ENCODE data around the gene UMODL1. TPM values are rescaled to one million over a fixed set of nuclear protein-coding genes. Genes with fewer than 3 reads are reported as not detected.

The UMODL1 gene
- total and polyA plus RNA-seq, 2 donors: 1.4 to 1.7 TPM

DNA sequence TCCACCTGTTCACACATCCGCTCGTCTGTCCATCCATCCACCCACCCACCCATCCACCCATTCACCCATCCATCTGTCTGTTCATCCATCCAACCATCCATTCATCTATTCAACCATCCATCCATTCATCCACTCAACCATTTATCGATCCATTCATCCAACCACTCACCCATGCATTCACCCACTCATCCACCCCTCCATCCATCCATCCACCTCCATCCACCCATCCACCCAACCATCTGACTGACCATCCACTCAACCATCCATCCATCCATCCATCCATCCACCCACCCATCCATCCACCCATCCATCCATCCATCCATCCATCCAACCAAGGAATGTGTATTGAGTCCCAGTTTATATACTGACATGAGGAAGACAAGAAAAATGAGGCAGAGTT lies 73.1 kb downstream of the UMODL1 start:
- H3K9me3 ChIP-seq (ENCODE audit: control insufficient read depth in 2 of 2, insufficient read depth in 1 of 2, low read length in 1 of 2): peaks cover 0 to 9% of the 10 kb centered on the region in 2 donors
- no peak overlapping the region for H3K4me3 ChIP-seq (ENCODE audit: low read length in 2 of 2)
- 94% methylated on average over 3 of the region's 3 CpGs for WGBS

DNA sequence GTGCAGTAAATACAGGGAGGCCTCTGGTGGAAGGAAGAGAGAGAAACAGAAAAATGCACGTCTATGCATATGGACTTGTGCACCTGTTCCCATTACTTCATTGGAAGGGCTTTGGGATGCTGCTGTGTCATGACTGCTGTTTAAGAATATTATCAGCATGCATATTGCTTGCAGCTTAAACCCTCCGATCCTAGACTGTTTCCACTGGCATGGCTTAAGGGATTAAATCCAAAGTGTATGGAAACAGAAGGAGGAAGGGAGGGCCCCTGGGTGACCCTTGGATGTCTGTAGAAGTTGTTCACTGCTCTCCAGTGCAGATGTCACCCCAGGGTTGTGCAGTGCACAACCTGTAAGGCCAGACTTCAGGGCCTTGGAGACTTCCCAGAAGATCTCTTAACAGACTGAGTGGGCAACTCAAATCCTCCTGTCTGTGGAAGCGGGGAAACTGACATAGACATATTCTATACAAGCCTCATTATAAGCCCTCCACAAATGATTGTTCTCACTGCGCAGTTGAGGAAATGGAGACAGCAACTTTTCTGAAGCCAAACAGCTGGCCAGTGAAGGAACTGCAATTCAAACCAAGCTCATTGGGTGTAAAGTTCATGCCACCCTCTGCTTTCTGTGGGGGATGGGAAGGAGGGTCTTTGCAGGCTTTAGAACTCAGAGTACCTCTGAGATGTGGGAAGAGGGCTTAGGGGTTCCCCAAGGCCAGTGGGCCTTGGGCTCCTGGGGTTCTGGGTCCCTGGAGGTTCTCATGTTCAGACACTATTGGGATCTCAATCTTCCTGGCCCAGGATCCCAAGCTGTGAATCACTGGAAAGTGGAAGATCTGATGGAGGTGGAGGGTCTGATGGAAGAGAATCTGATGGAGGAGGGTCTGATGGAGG lies 73.8 kb downstream of the UMODL1 start:
- 68% methylated on average over 4 of the region's 4 CpGs for WGBS
- Histone ChIP-seq H3K9me3 (ENCODE audit: control insufficient read depth in 2 of 2, insufficient read depth in 1 of 2, low read length in 1 of 2) (peaks cover 0 to 12% of the 10 kb centered on the region in 2 donors), H3K4me3 (ENCODE audit: low read length in 2 of 2) (no peak overlapping the region), H3K27ac (ENCODE audit: low read depth in 1 of 2, low read length in 1 of 2) (peak overlapping the region in 1 of 2 donors; percentile 23), H3K27me3 (ENCODE audit: control insufficient read depth in 2 of 2, insufficient read depth in 1 of 2, low read length in 1 of 2) (no peaks in the 10 kb centered on the region), H3K36me3 (ENCODE audit: control insufficient read depth in 2 of 2, insufficient read depth in 2 of 2, low read length in 1 of 2) (peaks cover 0 to 2% of the 10 kb centered on the region in 2 donors), H3K4me1 (ENCODE audit: control insufficient read depth in 2 of 2, insufficient read depth in 2 of 2, low read length in 2 of 2) (peaks cover 17 to 73% of the 10 kb centered on the region in 2 donors)
- DNase-seq (ENCODE audit: low read depth in 6 of 9, low spot score in 9 of 9): no peak

More for the DNA sequence above, 73.1 kb downstream of the UMODL1 start:
- no peak for DNase-seq (ENCODE audit: low read depth in 6 of 9, low spot score in 9 of 9)
- Histone ChIP-seq H3K27me3 (ENCODE audit: control insufficient read depth in 2 of 2, insufficient read depth in 1 of 2, low read length in 1 of 2) (no peaks in the 10 kb centered on the region), H3K36me3 (ENCODE audit: control insufficient read depth in 2 of 2, insufficient read depth in 2 of 2, low read length in 1 of 2) (peaks cover 0 to 2% of the 10 kb centered on the region in 2 donors), H3K4me1 (ENCODE audit: control insufficient read depth in 2 of 2, insufficient read depth in 2 of 2, low read length in 2 of 2) (peaks cover 14 to 73% of the 10 kb centered on the region in 2 donors), H3K27ac (ENCODE audit: low read depth in 1 of 2, low read length in 1 of 2) (no peak overlapping the region)

DNA sequence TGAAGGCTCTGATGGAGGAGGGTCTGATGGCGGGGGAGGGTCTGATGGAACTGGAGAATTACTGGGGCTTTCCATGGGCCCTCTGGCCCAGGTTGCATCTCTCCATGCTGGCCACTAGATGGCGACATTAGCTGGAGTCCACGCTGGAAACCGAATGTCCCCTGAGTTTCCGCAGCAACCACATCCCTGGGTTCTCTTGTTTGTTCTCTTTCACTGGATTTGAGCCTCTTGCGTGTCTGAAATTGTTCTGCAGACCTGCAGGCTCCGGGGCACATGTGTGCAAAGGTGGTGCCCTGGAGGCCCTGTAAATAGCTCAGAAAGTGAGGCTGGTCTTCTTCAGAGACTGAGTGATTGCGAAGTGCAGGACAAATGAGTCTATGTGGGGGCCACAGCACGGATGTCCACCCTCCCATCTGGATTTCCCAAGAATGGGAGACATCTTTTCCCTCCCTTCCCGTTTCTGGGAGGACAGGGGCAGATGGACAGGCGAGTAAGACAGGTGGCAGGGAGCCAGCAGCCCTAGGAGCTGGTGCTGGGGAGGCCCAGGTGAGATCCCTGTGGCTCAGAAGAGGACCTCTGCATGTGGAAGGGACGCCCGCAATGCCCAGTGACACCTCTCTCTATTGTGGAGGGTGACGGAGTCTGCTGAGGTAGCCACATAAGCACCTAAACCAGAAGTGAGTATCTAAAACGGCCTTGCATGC lies 74.6 kb downstream of the UMODL1 start:
- Histone ChIP-seq H3K36me3 (ENCODE audit: control insufficient read depth in 2 of 2, insufficient read depth in 2 of 2, low read length in 1 of 2) (peaks cover 0 to 2% of the 10 kb centered on the region in 2 donors), H3K27me3 (ENCODE audit: control insufficient read depth in 2 of 2, insufficient read depth in 1 of 2, low read length in 1 of 2) (no peaks in the 10 kb centered on the region), H3K9me3 (ENCODE audit: control insufficient read depth in 2 of 2, insufficient read depth in 1 of 2, low read length in 1 of 2) (peaks cover 0 to 11% of the 10 kb centered on the region in 2 donors), H3K4me1 (ENCODE audit: control insufficient read depth in 2 of 2, insufficient read depth in 2 of 2, low read length in 2 of 2) (peaks cover 21 to 73% of the 10 kb centered on the region in 2 donors), H3K27ac (ENCODE audit: low read depth in 1 of 2, low read length in 1 of 2) (no peak overlapping the region), H3K4me3 (ENCODE audit: low read length in 2 of 2) (no peak overlapping the region)
- 45% methylated on average over 15 of the region's 15 CpGs for WGBS
- peak in 6 of 9 donors; percentile 55 to 84 (median 72) for DNase-seq (ENCODE audit: low read depth in 6 of 9, low spot score in 9 of 9)

DNA sequence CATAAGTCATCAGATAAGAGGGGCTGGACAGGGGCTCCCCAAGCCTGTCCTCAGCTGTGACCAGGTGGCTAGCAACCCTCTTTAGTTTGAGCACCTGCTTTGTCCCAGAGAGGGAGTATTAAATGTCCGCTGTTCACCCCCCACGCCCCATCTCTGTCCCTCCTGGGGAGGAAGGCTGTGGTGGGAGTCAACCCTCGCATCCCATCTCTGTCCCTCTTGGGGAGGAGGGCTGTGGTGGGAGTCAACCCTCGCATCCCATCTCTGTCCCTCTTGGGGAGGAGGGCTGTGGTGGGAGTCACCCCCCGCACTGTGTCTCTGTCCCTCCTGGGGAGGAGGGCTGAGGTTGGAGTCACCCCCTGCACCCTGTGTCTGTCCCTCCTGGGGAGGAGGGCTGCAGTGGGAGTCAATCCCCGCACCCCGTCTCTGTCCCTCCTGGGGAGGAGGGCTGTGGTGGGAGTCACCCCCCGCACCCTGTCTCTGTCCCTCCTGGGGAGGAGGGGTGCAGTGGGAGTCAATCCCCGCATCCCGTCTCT lies 75.2 kb downstream of the UMODL1 start:
- DNase-seq (ENCODE audit: low read depth in 6 of 9, low spot score in 9 of 9): no peak
- H3K36me3 ChIP-seq (ENCODE audit: control insufficient read depth in 2 of 2, insufficient read depth in 2 of 2, low read length in 1 of 2): peaks cover 0 to 2% of the 10 kb centered on the region in 2 donors
- peaks cover 19 to 73% of the 10 kb centered on the region in 2 donors for H3K4me1 ChIP-seq (ENCODE audit: control insufficient read depth in 2 of 2, insufficient read depth in 2 of 2, low read length in 2 of 2)
- no peaks in the 10 kb centered on the region for H3K27me3 ChIP-seq (ENCODE audit: control insufficient read depth in 2 of 2, insufficient read depth in 1 of 2, low read length in 1 of 2)
- H3K9me3 ChIP-seq (ENCODE audit: control insufficient read depth in 2 of 2, insufficient read depth in 1 of 2, low read length in 1 of 2): peaks cover 0 to 12% of the 10 kb centered on the region in 2 donors
- no peak overlapping the region for H3K4me3 ChIP-seq (ENCODE audit: low read length in 2 of 2)
- 95% methylated on average over 10 of the region's 10 CpGs for WGBS
- H3K27ac ChIP-seq (ENCODE audit: low read depth in 1 of 2, low read length in 1 of 2): no peak overlapping the region

DNA sequence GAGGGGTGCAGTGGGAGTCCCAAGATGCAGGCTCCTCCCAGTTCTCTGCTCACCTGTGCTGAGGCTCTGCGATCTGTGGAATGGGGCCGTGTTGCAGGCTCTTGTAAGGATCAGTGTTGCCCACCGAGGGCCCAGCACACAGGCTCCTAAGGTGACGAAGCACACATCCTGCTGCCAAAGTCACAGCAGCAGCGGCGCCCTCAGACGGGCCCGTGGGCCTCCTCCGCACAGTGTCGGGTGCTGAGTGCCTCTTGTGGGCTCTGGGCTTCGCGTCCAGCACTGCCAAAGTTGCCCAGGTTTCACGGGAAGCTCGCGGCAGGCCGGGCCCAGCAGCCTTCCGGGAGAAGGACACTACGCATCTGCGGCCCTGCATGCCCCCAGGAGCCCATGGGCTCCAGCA lies 75.7 kb downstream of the UMODL1 start:
- H3K4me1 ChIP-seq (ENCODE audit: control insufficient read depth in 2 of 2, insufficient read depth in 2 of 2, low read length in 2 of 2): peaks cover 19 to 71% of the 10 kb centered on the region in 2 donors
- peaks cover 0 to 2% of the 10 kb centered on the region in 2 donors for H3K36me3 ChIP-seq (ENCODE audit: control insufficient read depth in 2 of 2, insufficient read depth in 2 of 2, low read length in 1 of 2)
- H3K4me3 ChIP-seq (ENCODE audit: low read length in 2 of 2): no peak overlapping the region
- no peak for DNase-seq (ENCODE audit: low read depth in 6 of 9, low spot score in 9 of 9)
- no peak overlapping the region for H3K27ac ChIP-seq (ENCODE audit: low read depth in 1 of 2, low read length in 1 of 2)
- H3K9me3 ChIP-seq (ENCODE audit: control insufficient read depth in 2 of 2, insufficient read depth in 1 of 2, low read length in 1 of 2): peaks cover 0 to 12% of the 10 kb centered on the region in 2 donors
- 93% methylated on average over 19 of the region's 19 CpGs for WGBS
- no peaks in the 10 kb centered on the region for H3K27me3 ChIP-seq (ENCODE audit: control insufficient read depth in 2 of 2, insufficient read depth in 1 of 2, low read length in 1 of 2)

DNA sequence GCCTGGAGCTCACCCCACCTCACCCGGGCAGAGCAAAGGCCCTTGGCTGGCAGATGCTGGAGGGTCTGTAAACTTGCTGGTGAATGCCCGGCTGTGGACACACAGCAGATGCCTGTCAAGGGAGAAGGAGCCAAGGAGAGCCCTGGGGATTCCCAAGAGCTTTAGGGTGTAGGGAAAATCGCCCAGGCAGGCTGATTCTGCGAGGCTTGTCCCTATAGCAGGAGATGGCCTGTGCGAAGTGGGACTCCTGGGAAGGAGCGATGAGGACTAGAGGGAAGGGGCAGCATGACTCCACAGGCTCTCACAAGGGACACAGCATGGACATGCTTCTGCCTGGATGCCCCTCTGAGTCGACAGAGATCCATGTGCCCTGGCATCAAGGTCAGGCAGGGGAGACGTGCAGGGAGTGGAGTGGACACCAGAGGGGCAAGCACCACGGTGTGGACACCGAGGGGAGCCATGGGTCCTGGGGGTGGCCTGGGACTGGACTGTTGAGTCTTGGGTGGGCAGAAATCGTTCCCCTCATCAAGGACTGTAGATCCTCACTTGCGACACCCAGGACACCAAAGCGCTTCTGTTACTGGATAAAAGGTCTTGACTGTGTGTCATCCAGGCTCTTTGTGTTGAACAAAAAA lies 76.4 kb downstream of the UMODL1 start:
- no peak overlapping the region for H3K27ac ChIP-seq (ENCODE audit: low read depth in 1 of 2, low read length in 1 of 2)
- H3K36me3 ChIP-seq (ENCODE audit: control insufficient read depth in 2 of 2, insufficient read depth in 2 of 2, low read length in 1 of 2): no peaks in the 10 kb centered on the region
- DNase-seq (ENCODE audit: low read depth in 6 of 9, low spot score in 9 of 9): no peak
- peaks cover 19 to 72% of the 10 kb centered on the region in 2 donors for H3K4me1 ChIP-seq (ENCODE audit: control insufficient read depth in 2 of 2, insufficient read depth in 2 of 2, low read length in 2 of 2)
- WGBS: 89% methylated on average over 13 of the region's 13 CpGs
- peaks cover 0 to 12% of the 10 kb centered on the region in 2 donors for H3K9me3 ChIP-seq (ENCODE audit: control insufficient read depth in 2 of 2, insufficient read depth in 1 of 2, low read length in 1 of 2)
- H3K4me3 ChIP-seq (ENCODE audit: low read length in 2 of 2): no peak overlapping the region
- no peaks in the 10 kb centered on the region for H3K27me3 ChIP-seq (ENCODE audit: control insufficient read depth in 2 of 2, insufficient read depth in 1 of 2, low read length in 1 of 2)

DNA sequence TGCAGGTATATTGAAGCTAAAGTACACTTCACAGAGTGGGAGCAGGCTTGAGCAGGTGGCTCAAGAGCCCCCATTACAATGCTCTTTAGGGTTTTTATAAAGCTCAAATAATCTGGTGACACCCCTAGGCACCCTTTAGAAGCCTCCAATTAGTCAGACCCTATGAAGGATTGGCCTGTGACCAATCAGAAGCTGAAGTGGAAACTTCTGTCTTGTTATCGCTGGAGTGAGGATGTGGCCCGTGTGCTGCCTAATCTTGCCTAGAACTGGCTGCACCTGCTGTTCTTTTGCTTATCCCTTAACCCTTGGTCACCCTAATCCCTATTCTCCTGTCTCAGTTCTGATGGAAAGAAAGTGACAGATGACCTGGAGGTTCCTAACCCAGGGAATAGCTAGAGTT lies 77.0 kb downstream of the UMODL1 start:
- Histone ChIP-seq H3K36me3 (ENCODE audit: control insufficient read depth in 2 of 2, insufficient read depth in 2 of 2, low read length in 1 of 2) (no peaks in the 10 kb centered on the region), H3K27ac (ENCODE audit: low read depth in 1 of 2, low read length in 1 of 2) (no peak overlapping the region), H3K27me3 (ENCODE audit: control insufficient read depth in 2 of 2, insufficient read depth in 1 of 2, low read length in 1 of 2) (no peaks in the 10 kb centered on the region), H3K9me3 (ENCODE audit: control insufficient read depth in 2 of 2, insufficient read depth in 1 of 2, low read length in 1 of 2) (peaks cover 0 to 12% of the 10 kb centered on the region in 2 donors), H3K4me1 (ENCODE audit: control insufficient read depth in 2 of 2, insufficient read depth in 2 of 2, low read length in 2 of 2) (peaks cover 19 to 77% of the 10 kb centered on the region in 2 donors), H3K4me3 (ENCODE audit: low read length in 2 of 2) (no peak overlapping the region)
- DNase-seq (ENCODE audit: low read depth in 6 of 9, low spot score in 9 of 9): peak in 1 of 9 donors; percentile 54
- WGBS: 37% methylated on average over 2 of the region's 2 CpGs

DNA sequence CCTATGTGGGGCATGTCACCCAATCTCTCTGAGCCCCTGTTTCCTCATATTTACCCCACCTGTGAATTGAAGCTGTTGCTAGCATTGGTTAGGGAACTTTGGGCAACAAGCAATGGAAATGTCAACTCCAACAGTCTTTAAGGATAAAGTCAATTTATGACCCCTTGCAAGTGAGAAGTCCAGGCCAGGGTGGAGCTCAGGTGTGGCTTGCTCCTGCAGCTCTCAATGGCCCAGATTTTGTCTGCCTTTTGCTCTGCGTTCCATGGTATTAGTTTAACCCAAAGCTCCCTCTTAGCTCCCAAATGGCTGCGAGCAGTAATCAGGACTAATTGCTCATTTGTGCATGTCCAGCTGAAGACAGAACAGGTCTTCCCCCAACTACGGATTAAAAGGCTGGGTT lies 77.5 kb downstream of the UMODL1 start:
- H3K36me3 ChIP-seq (ENCODE audit: control insufficient read depth in 2 of 2, insufficient read depth in 2 of 2, low read length in 1 of 2): no peaks in the 10 kb centered on the region
- H3K9me3 ChIP-seq (ENCODE audit: control insufficient read depth in 2 of 2, insufficient read depth in 1 of 2, low read length in 1 of 2): peaks cover 0 to 12% of the 10 kb centered on the region in 2 donors
- no peak for DNase-seq (ENCODE audit: low read depth in 6 of 9, low spot score in 9 of 9)
- H3K27ac ChIP-seq (ENCODE audit: low read depth in 1 of 2, low read length in 1 of 2): no peak overlapping the region
- no peak overlapping the region for H3K4me3 ChIP-seq (ENCODE audit: low read length in 2 of 2)
- H3K4me1 ChIP-seq (ENCODE audit: control insufficient read depth in 2 of 2, insufficient read depth in 2 of 2, low read length in 2 of 2): peaks cover 19 to 82% of the 10 kb centered on the region in 2 donors
- 98% methylated on average over 3 of the region's 3 CpGs for WGBS
- H3K27me3 ChIP-seq (ENCODE audit: control insufficient read depth in 2 of 2, insufficient read depth in 1 of 2, low read length in 1 of 2): no peaks in the 10 kb centered on the region
